Neural progenitor cell (in vitro differentiated cells): ENCODE measurements around the gene TAS2R16.

Experiments
- CTCF ChIP-seq: fragments of 200-600 bp; sonication (generic); IDR thresholded peaks from 2 replicates; pipeline ENCODE4 v1.5.1; 2017; ENCODE audit warnings: antibody characterized with exemption, mild to moderate bottlenecking
- EZH2 ChIP-seq: fragments of 200-600 bp; sonication (generic); IDR thresholded peaks from 2 replicates; pipeline ENCODE4 v1.6.1; 2017; ENCODE audit warnings: antibody characterized with exemption, mild to moderate bottlenecking, moderate library complexity
- EZH2phosphoT487 ChIP-seq: fragments of 200-600 bp; sonication (generic); IDR thresholded peaks from 2 replicates; pipeline ENCODE4 v1.6.1; 2017; ENCODE audit warnings: antibody characterized with exemption

- TF ChIP-seq EZH2 (no peak), CTCF (no peak), EZH2phosphoT487 (no peak)
These were observed 9.4 kb upstream of the TAS2R16 start for GRCh38 chr7:123004931-123005330.
